Gastrocnemius medialis (tissue), 4 donors: ENCODE results near the gene CCL15. TPM values are rescaled to one million over a fixed set of nuclear protein-coding genes. Genes with fewer than 3 reads are reported as not detected.

Experiments used
- ATAC-seq, 2 donors: fragments of 150-250 bp; one replicate each; pipeline ENCODE4 v1.9.1; 2016
- DNase-seq, 2 donors: peaks; one replicate each; pipeline ENCODE4 v3.0.0-alpha.2; 2019
- H3K27ac ChIP-seq, 4 donors: fragments of 200-600 bp; sonication (generic); 1 replicate in 1 of 4; 2 replicates in 3 of 4; pipeline ENCODE4 v1.5.1; 2016 to 2018; ENCODE audit warnings: mild to moderate bottlenecking in 2 of 4, moderate library complexity in 1 of 4
- H3K27me3 ChIP-seq, 3 donors: fragments of 200-600 bp; sonication (generic) in 2 of 3; 1 replicate in 1 of 3; 2 replicates in 2 of 3; pipeline versions ENCODE4 v1.5.1 to v1.6.0; 2016 to 2019; ENCODE audit warnings: mild to moderate bottlenecking in 1 of 3, moderate library complexity in 1 of 3
- H3K36me3 ChIP-seq, 2 donors: fragments of 200-600 bp; sonication (generic) in 1 of 2; one replicate each; pipeline ENCODE4 v1.5.1; 2017 to 2018
- H3K4me1 ChIP-seq, 2 donors: fragments of 200-600 bp; sonication (generic) in 1 of 2; one replicate each; pipeline ENCODE4 v1.5.1; 2016 to 2017; ENCODE audit warnings: mild to moderate bottlenecking in 2 of 2
- H3K4me3 ChIP-seq, 4 donors: fragments of 200-600 bp; sonication (generic) in 3 of 4; 1 replicate in 1 of 4; 2 replicates in 3 of 4; pipeline ENCODE4 v1.5.1; 2016 to 2019; ENCODE audit warnings: mild to moderate bottlenecking in 2 of 4
- H3K9me3 ChIP-seq, 3 donors: fragments of 200-600 bp; sonication (generic) in 2 of 3; 1 replicate in 1 of 3; 2 replicates in 2 of 3; pipeline ENCODE4 v1.5.1; 2016 to 2019
- POLR2A ChIP-seq, 2 donors: fragments of 450-650 bp; IDR thresholded peaks; one replicate each; pipeline ENCODE4 v1.6.1; 2017; ENCODE audit warnings: antibody characterized with exemption in 2 of 2, mild to moderate bottlenecking in 2 of 2, moderate library complexity in 2 of 2
- in situ Hi-C, 4 donors: fragments of 200-750 bp; cut with MboI; loops; one replicate each; pipeline versions ENCODE4 v1.15.0 to v1.8.0; 2017; ENCODE audit warnings: low sequenced_read_pairs in 4 of 4
- intact Hi-C: fragments of 100-400 bp; cut with DNase I; formaldehyde crosslinking; loops from one replicate; pipeline ENCODE4 v1.15.1; 2023; ENCODE audit warnings: low total_unique reads
- total RNA-seq, 4 donors: library from RNA; depleted of rRNA; stranded (reverse); fragments of >200 nt; gene quantifications; one replicate each; pipeline versions ENCODE4 v1.1.0 to v1.2.3, GENCODE V29; 2016
- TF ChIP-seq, protein P1 (sequence below), 5 experiments: fragments of 450-650 bp in 3 of 5; fragments of 200-600 bp in 2 of 5; sonication (generic) in 2 of 5; IDR thresholded peaks in 4 of 5; conservative IDR thresholded peaks in 1 of 5; 1 replicate in 4 of 5; 2 replicates in 1 of 5; pipeline ENCODE4 v1.5.1; 2016 to 2019; ENCODE audit warnings: antibody characterized with exemption in 5 of 5, mild to moderate bottlenecking in 3 of 5, moderate library complexity in 3 of 5

The CCL15 gene
- total RNA-seq, 4 donors from 2014 or later: not detected

DNA sequence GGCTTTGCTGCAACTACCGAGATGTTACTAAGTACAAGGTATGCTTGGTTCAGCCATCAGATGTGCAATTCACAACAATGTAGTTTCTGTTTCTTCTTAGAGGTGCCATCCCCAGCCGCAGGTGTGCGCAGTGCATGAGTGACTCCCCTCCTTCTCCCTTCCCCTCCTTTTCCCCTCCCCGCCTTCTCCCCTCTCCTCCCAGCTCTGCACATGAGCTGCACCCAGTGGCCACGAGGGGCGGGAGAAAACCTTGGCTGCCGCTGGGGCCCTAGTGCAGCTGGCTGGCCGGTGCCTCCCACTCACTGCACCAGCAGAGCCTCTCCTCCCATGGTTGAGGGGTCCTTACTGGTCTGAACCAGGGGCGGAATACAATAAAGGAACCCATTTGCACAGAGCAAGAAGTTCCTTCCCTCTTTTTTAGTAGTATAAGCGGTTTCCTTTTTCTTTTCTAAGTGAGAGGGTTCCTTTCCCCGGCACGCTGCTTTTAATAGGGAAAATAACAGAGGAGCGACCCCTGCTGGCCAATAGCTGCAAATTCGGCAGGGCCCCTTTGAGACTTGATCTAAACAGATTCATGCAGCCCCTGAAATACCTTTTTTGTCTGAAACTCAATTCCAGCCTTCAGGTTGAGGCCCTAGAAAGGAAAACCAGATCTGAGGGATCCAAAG is 7.8 kb upstream of the CCL15 start:
- no peak for TF ChIP-seq POLR2A (IDR thresholded peaks at IDR 0.05)
- TF ChIP-seq, protein P1, sequence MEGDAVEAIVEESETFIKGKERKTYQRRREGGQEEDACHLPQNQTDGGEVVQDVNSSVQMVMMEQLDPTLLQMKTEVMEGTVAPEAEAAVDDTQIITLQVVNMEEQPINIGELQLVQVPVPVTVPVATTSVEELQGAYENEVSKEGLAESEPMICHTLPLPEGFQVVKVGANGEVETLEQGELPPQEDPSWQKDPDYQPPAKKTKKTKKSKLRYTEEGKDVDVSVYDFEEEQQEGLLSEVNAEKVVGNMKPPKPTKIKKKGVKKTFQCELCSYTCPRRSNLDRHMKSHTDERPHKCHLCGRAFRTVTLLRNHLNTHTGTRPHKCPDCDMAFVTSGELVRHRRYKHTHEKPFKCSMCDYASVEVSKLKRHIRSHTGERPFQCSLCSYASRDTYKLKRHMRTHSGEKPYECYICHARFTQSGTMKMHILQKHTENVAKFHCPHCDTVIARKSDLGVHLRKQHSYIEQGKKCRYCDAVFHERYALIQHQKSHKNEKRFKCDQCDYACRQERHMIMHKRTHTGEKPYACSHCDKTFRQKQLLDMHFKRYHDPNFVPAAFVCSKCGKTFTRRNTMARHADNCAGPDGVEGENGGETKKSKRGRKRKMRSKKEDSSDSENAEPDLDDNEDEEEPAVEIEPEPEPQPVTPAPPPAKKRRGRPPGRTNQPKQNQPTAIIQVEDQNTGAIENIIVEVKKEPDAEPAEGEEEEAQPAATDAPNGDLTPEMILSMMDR (IDR thresholded peaks at IDR 0.05 in 4 of 5, conservative IDR thresholded peaks at IDR 0.05 in 1 of 5): peak in 1 of 5 experiments; percentile 18
- in situ Hi-C loops (no loop called here), intact Hi-C loops (no loop called here)
- Histone ChIP-seq H3K4me3 (no peak overlapping the region), H3K9me3 (no peaks in the 10 kb centered on the region), H3K27ac (no peak overlapping the region), H3K36me3 (no peaks in the 10 kb centered on the region), H3K27me3 (no peaks in the 10 kb centered on the region), H3K4me1 (no peaks in the 10 kb centered on the region)
- DNase-seq (no peak), ATAC-seq (no peak)

DNA sequence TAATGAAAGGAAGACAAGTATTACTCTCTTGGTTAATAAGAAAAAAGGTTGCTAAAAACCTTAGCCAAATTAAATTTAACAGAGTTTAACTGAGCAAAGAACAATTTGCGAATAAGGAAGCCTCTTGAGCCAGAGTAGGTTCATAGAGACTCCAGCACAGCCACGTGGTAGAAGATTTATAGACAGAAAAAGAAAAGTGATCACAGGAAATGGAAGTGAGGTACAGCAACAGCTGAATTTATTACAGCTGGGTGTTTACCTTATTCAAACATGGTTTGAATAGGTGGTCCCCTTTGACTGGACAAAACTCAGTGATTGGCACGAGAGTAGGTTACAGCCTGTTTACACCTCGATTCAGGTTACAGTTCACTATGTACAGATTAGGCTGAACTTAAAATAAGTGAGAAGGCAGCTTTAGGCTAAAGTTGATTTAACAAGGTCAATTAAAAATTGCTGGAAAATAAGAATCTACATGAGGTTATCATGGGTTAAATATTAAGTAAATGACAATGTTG is 3.3 kb upstream of the CCL15 start:
- Histone ChIP-seq H3K4me3 (no peak overlapping the region), H3K27me3 (no peaks in the 10 kb centered on the region), H3K4me1 (no peaks in the 10 kb centered on the region), H3K27ac (no peak overlapping the region), H3K36me3 (no peaks in the 10 kb centered on the region), H3K9me3 (no peaks in the 10 kb centered on the region)
- TF ChIP-seq POLR2A (IDR thresholded peaks at IDR 0.05): no peak
- TF ChIP-seq, protein P1 (IDR thresholded peaks at IDR 0.05 in 4 of 5, conservative IDR thresholded peaks at IDR 0.05 in 1 of 5): no peak
- DNase-seq: no peak
- in situ Hi-C loops (no loop called here), intact Hi-C loops (no loop called here)
- ATAC-seq: no peak

DNA sequence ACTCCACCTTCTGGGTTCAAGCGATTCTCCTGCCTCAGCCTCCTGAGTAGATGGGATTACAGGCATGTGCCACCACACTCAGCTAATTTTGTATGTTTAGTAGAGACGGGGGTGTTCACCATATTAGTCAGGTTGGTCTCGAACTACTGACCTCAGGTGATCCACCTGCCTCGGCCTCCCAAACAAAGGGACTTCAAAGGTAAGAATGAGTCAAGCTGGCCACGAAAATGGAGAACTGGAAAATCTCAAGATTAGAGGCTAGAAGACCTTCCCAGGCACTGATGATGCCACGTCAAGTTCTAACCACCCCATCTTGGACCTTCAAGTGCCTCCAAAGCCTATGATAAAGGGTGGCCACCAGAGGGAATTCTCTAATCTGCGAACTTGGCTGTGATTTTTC is 1.3 kb upstream of the CCL15 start:
- no peak for ATAC-seq
- intact Hi-C loops: no loop called here
- DNase-seq: no peak

GRCh38 chr17:36001862-36002603 is 680 bp upstream of the CCL15 start:
- Histone ChIP-seq H3K27me3 (no peaks in the 10 kb centered on the region), H3K4me3 (no peak overlapping the region), H3K9me3 (no peaks in the 10 kb centered on the region), H3K36me3 (no peaks in the 10 kb centered on the region), H3K4me1 (no peaks in the 10 kb centered on the region), H3K27ac (no peak overlapping the region)
- DNase-seq (no peak), ATAC-seq (no peak)
- intact Hi-C loops: no loop called here
- in situ Hi-C loops: no loop called here
- TF ChIP-seq, protein P1 (IDR thresholded peaks at IDR 0.05 in 4 of 5, conservative IDR thresholded peaks at IDR 0.05 in 1 of 5): no peak
- no peak for TF ChIP-seq POLR2A (IDR thresholded peaks at IDR 0.05)

More for the DNA sequence above, 1.3 kb upstream of the CCL15 start:
- no peak overlapping the region for H3K27ac ChIP-seq
- no peaks in the 10 kb centered on the region for H3K4me1 ChIP-seq
- in situ Hi-C loops: no loop called here
- H3K4me3 ChIP-seq: no peak overlapping the region
- H3K27me3 ChIP-seq: no peaks in the 10 kb centered on the region
- H3K9me3 ChIP-seq: no peaks in the 10 kb centered on the region
- no peaks in the 10 kb centered on the region for H3K36me3 ChIP-seq
- TF ChIP-seq, protein P1 (IDR thresholded peaks at IDR 0.05 in 4 of 5, conservative IDR thresholded peaks at IDR 0.05 in 1 of 5): no peak
- TF ChIP-seq POLR2A (IDR thresholded peaks at IDR 0.05): no peak
